Kidney (tissue), 14 donors: Measurements from ENCODE around the gene MED29. TPM values are rescaled to one million over a fixed set of nuclear protein-coding genes. Genes with fewer than 3 reads are reported as not detected.

Experiments used
- DNase-seq, 5 donors: peaks; one replicate each; pipeline ENCODE4 v3.0.0-alpha.2; 2013 to 2020
- FAIRE-seq: peaks from 2 replicates; lab custom pipeline; 2012; peaks lifted over from hg19 to GRCh38; lab: Jason Lieb, UNC
- H3K27ac ChIP-seq, 2 donors: one replicate each; pipeline ENCODE4 v1.7.0; 2013; ENCODE audit warnings: low read depth in 2 of 2, low read length in 2 of 2, inconsistent platforms in 1 of 2
- H3K27me3 ChIP-seq: one replicate; pipeline ENCODE4 v1.7.1; 2013; ENCODE audit warnings: low read length, inconsistent platforms; ENCODE audit not compliant: control insufficient read depth, insufficient read depth
- H3K36me3 ChIP-seq, 3 donors: one replicate each; pipeline versions ENCODE4 v1.7.0 to v1.7.1; 2013; ENCODE audit warnings: low read length in 3 of 3, control low read depth in 1 of 3, inconsistent platforms in 1 of 3; ENCODE audit not compliant: insufficient read depth in 3 of 3, control insufficient read depth in 2 of 3
- H3K4me1 ChIP-seq, 3 donors: one replicate each; pipeline versions ENCODE4 v1.7.0 to v1.7.1; 2013; ENCODE audit warnings: low read length in 3 of 3, inconsistent platforms in 1 of 3, low read depth in 1 of 3; ENCODE audit not compliant: control insufficient read depth in 2 of 3, insufficient read depth in 2 of 3
- H3K4me3 ChIP-seq, 3 donors: one replicate each; pipeline versions ENCODE4 v1.7.0 to v1.8.1; 2013; ENCODE audit warnings: low read length in 3 of 3, control low read depth in 1 of 3, inconsistent platforms in 1 of 3
- H3K9ac ChIP-seq, 3 donors: one replicate each; pipeline versions ENCODE4 v1.7.0 to v1.7.1; 2013; ENCODE audit warnings: low read length in 3 of 3, control low read depth in 1 of 3, inconsistent platforms in 1 of 3
- H3K9me3 ChIP-seq, 3 donors: one replicate each; pipeline versions ENCODE4 v1.7.0 to v1.7.1; 2013; ENCODE audit warnings: low read length in 3 of 3, control low read depth in 1 of 3, inconsistent platforms in 1 of 3; ENCODE audit not compliant: control insufficient read depth in 2 of 3, insufficient read depth in 1 of 3
- intact Hi-C: fragments of 100-400 bp; cut with DNase I; formaldehyde crosslinking; loops from one replicate; pipeline ENCODE4 v1.11.1; 2022
- polyA plus RNA-seq: library from polyadenylated mRNA; stranded (reverse); fragments of 350-450 nt; fragmentation: Illumina TruSeq; extraction: RNeasy Lipid Tissue Mini Kit (QIAGEN cat#74804); gene quantifications from one replicate; pipeline ENCODE4 v1.2.3, GENCODE V29; 2014; ENCODE audit warnings: low read depth, low replicate concordance; ENCODE audit not compliant: insufficient read depth
- total RNA-seq: library from RNA; stranded (reverse); fragmentation: NEBNext Ultra II Directional; extraction: Animal tissue kit (Norgen Biotek cat#: 25700); gene quantifications from one replicate; pipeline ENCODE4 v1.2.1, GENCODE V29; 2021
- TF ChIP-seq, protein P1 (sequence below): IDR thresholded peaks from 3 replicates; pipeline ENCODE4 v1.5.1; 2012; ENCODE audit warnings: mild to moderate bottlenecking, moderate library complexity, borderline replicate concordance; ENCODE audit not compliant: insufficient read depth; ENCODE audit errors: extremely low read depth
- donor health status: control.
- donor health status: control.
- donor health status: control.
- donor health status: control.
- donor health status: control.
- donor health status: DM: yes; HTN: yes; CAD: no.
- donor health status: Normal renal cell carcinoma (clear cell type).

MED29 gene
- total and polyA plus RNA-seq, 2 donors from 2014 or later: 32.4 to 50.4 TPM

- Histone ChIP-seq H3K4me1 (no peaks in the 10 kb centered on the region), H3K9ac (no peak overlapping the region), H3K27ac (no peak overlapping the region), H3K9me3 (no peaks in the 10 kb centered on the region), H3K36me3 (peaks cover 4 to 57% (median 40%) of the 10 kb centered on the region in 3 donors), H3K27me3 (no peaks in the 10 kb centered on the region), H3K4me3 (no peak overlapping the region)
- intact Hi-C loops: no loop called here
- TF ChIP-seq, protein P1, sequence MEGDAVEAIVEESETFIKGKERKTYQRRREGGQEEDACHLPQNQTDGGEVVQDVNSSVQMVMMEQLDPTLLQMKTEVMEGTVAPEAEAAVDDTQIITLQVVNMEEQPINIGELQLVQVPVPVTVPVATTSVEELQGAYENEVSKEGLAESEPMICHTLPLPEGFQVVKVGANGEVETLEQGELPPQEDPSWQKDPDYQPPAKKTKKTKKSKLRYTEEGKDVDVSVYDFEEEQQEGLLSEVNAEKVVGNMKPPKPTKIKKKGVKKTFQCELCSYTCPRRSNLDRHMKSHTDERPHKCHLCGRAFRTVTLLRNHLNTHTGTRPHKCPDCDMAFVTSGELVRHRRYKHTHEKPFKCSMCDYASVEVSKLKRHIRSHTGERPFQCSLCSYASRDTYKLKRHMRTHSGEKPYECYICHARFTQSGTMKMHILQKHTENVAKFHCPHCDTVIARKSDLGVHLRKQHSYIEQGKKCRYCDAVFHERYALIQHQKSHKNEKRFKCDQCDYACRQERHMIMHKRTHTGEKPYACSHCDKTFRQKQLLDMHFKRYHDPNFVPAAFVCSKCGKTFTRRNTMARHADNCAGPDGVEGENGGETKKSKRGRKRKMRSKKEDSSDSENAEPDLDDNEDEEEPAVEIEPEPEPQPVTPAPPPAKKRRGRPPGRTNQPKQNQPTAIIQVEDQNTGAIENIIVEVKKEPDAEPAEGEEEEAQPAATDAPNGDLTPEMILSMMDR: no peak
- DNase-seq (no peak), FAIRE-seq (no peak)
Measured at GRCh38 chr19:39356647-39357046, 34.5 kb upstream of the MED29 start.

DNA sequence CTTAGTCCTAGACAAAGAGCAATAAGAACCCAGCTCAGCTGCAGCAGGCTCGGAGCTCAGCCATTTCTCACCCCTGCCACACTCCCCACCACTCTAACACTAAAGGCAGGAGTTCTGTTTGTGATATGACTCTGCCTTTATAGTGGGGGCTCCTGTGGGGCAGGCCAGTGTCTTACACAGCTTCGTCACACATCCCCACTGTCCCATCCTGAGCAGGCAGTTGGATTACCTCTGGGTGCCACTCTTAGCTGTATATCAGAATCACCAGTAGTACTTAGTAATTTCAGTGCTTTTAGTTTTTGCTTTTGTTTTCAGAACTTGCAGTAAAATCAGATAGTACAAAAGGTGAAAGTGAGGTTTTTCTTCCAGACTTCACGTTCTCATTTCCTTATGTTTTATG, 32.2 kb upstream of the MED29 start:
- H3K4me1 ChIP-seq: peaks cover 0 to 17% (median 17%) of the 10 kb centered on the region in 3 donors
- H3K36me3 ChIP-seq: peaks cover 6 to 61% (median 43%) of the 10 kb centered on the region in 3 donors
- no peak overlapping the region for H3K4me3 ChIP-seq
- intact Hi-C loops: no loop called here
- no peaks in the 10 kb centered on the region for H3K9me3 ChIP-seq
- no peak overlapping the region for H3K27ac ChIP-seq
- DNase-seq (no peak), FAIRE-seq (no peak)
- TF ChIP-seq, protein P1: no peak
- no peaks in the 10 kb centered on the region for H3K27me3 ChIP-seq
- H3K9ac ChIP-seq: no peak overlapping the region

GRCh38 chr19:39360599-39360998, 30.6 kb upstream of the MED29 start:
- Histone ChIP-seq H3K4me1 (peaks cover 0 to 19% (median 17%) of the 10 kb centered on the region in 3 donors), H3K9me3 (no peaks in the 10 kb centered on the region), H3K4me3 (no peak overlapping the region), H3K9ac (no peak overlapping the region), H3K36me3 (peaks cover 7 to 52% (median 38%) of the 10 kb centered on the region in 3 donors), H3K27ac (no peak overlapping the region), H3K27me3 (no peaks in the 10 kb centered on the region)
- DNase-seq: no peak
- intact Hi-C loops: no loop called here
- TF ChIP-seq, protein P1: no peak
- FAIRE-seq: no peak
